Measurements from ENCODE around the gene HOATZ. TPM values are rescaled to one million over a fixed set of nuclear protein-coding genes. Genes with fewer than 3 reads are reported as not detected.

HOATZ gene
- total RNA-seq, 1 experiment from 2014 or later: not detected

- CTCF ChIA-PET: interaction anchor here (1.1 kb wide), 2 partner anchors 26 to 103 kb away, joined by 3 to 4 read pairs; no protein-coding TSS in a partner anchor
- Histone ChIP-seq H3K4me1 (ENCODE audit: insufficient read depth, low read length) (peaks cover 87% of the 10 kb centered on the region), H2AFZ (ENCODE audit: low read length) (peak overlapping the region; percentile 51), H3K9ac (ENCODE audit: low read length) (peak overlapping the region; percentile 33), H3K79me2 (ENCODE audit: low read length) (no peaks in the 10 kb centered on the region), H3F3A (ENCODE audit: low read length, unreplicated experiment) (peaks cover 41% of the 10 kb centered on the region), H4K20me1 (ENCODE audit: low read length) (no peaks in the 10 kb centered on the region), H3K36me3 (ENCODE audit: low read depth, low read length) (peaks cover 5% of the 10 kb centered on the region; the same call in 1 of the 2 replicates), H3K4me3 (ENCODE audit: low read length) (peak overlapping the region; percentile 17; the same call in 1 of the 2 replicates), H3K9me3 (ENCODE audit: low read length) (no peaks in the 10 kb centered on the region), H3K4me2 (ENCODE audit: low read length) (peak overlapping the region; percentile 66), H3K27me3 (ENCODE audit: low read length) (no peaks in the 10 kb centered on the region), H3K9me2 (replicated peaks; ENCODE audit: low read length) (no peaks in the 10 kb centered on the region), H3K27ac (ENCODE audit: low read length) (peak overlapping the region; percentile 95)
- TSS peak; percentile 64 for BruUV-seq (replicated peaks)
- peak; percentile 49 for ATAC-seq
- POLR2A ChIA-PET (ENCODE audit: unreplicated experiment): interaction anchor here (0.7 kb wide), 1 partner anchor 408 kb away, joined by 3 read pairs; no protein-coding TSS in a partner anchor
- intact Hi-C loops (cut with micrococcal nuclease): no loop called here
- TF ChIP-seq CTCF (conservative IDR thresholded peaks at IDR 0.05; ENCODE audit: low read depth, low read length): no peak; the same call in 1 of the 2 replicates
- DNase-seq: peak; percentile 98
Measured at GRCh38 chr11:111557425-111558111, 43.0 kb downstream of the HOATZ start.

GRCh38 chr11:111559800-111560464, 45.4 kb downstream of the HOATZ start:
- H3F3A ChIP-seq (ENCODE audit: low read length, unreplicated experiment): peaks cover 34% of the 10 kb centered on the region
- H2AFZ ChIP-seq (ENCODE audit: low read length): peak overlapping the region; percentile 46; the same call in 1 of the 2 replicates
- POLR2A ChIA-PET (ENCODE audit: unreplicated experiment): no interaction called here

More at GRCh38 chr11:111559800-111560464, 45.4 kb downstream of the HOATZ start:
- intact Hi-C loops (cut with micrococcal nuclease): no loop called here
- Histone ChIP-seq H3K27me3 (ENCODE audit: low read length) (no peaks in the 10 kb centered on the region), H3K36me3 (ENCODE audit: low read depth, low read length) (peaks cover 5% of the 10 kb centered on the region; the same call in 1 of the 2 replicates), H3K4me3 (ENCODE audit: low read length) (no peak overlapping the region), H3K4me2 (ENCODE audit: low read length) (peak overlapping the region; percentile 26), H4K20me1 (ENCODE audit: low read length) (no peaks in the 10 kb centered on the region), H3K9me3 (ENCODE audit: low read length) (no peaks in the 10 kb centered on the region), H3K79me2 (ENCODE audit: low read length) (no peaks in the 10 kb centered on the region), H3K27ac (ENCODE audit: low read length) (peak overlapping the region; percentile 96), H3K9ac (ENCODE audit: low read length) (no peak overlapping the region), H3K9me2 (replicated peaks; ENCODE audit: low read length) (no peaks in the 10 kb centered on the region), H3K4me1 (ENCODE audit: insufficient read depth, low read length) (peaks cover 79% of the 10 kb centered on the region)
- BruUV-seq (replicated peaks): no TSS peak
- TF ChIP-seq EZH2phosphoT487 (IDR thresholded peaks at IDR 0.05; ENCODE audit: borderline replicate concordance, low read length): no peak
- TF ChIP-seq CTCF (conservative IDR thresholded peaks at IDR 0.05; ENCODE audit: low read depth, low read length): no peak
- no peak for TF ChIP-seq EZH2 (IDR thresholded peaks at IDR 0.05; ENCODE audit: low read length, unreplicated experiment)
- CTCF ChIA-PET: interaction anchor here (0.5 kb wide), 1 partner anchor 758 kb away, joined by 4 read pairs; no protein-coding TSS in a partner anchor
- DNase-seq: peak; percentile 43
- ATAC-seq: no peak

All from PC-3 (cell line).